ENCODE results near the gene CHRDL2.
"Not testable (repeated sequence)": the region's sequence is repeated elsewhere in the genome, so short reads cannot be mapped to it uniquely, and the experiment has no call there.

The CHRDL2 gene

GRCh38 chr11:74769055-74769707, 38.0 kb upstream of the CHRDL2 start:
- Histone ChIP-seq H3K79me2 (ENCODE audit: insufficient read depth, low read length) (peaks cover 67% of the 10 kb centered on the region), H3K27me3 (ENCODE audit: insufficient read depth, low read length, poor library complexity, severe bottlenecking) (no peaks in the 10 kb centered on the region), H3F3A (ENCODE audit: low read depth) (no peaks in the 10 kb centered on the region), H3K9ac (ENCODE audit: low read depth, low read length, poor library complexity, severe bottlenecking) (no peak overlapping the region), H3K9me3 (ENCODE audit: insufficient read depth, low read depth, low read length) (no peaks in the 10 kb centered on the region), H2AFZ (ENCODE audit: low read length) (no peak overlapping the region), H3K4me3 (ENCODE audit: low read length, poor library complexity, severe bottlenecking) (no peak overlapping the region), H3K4me1 (ENCODE audit: insufficient read depth, low read length, poor library complexity, severe bottlenecking) (no peaks in the 10 kb centered on the region), H4K20me1 (ENCODE audit: insufficient read depth, low read length, poor library complexity, severe bottlenecking) (peaks cover 20% of the 10 kb centered on the region), H3K36me3 (ENCODE audit: insufficient read depth, low read length) (no peaks in the 10 kb centered on the region), H3K4me2 (ENCODE audit: low read depth, low read length, poor library complexity, severe bottlenecking) (no peak overlapping the region), H3K9me2 (replicated peaks; ENCODE audit: low read depth, low read length) (no peaks in the 10 kb centered on the region)
- TF ChIP-seq CTCF (conservative IDR thresholded peaks at IDR 0.05; ENCODE audit: low read length) (no peak), EZH2phosphoT487 (IDR thresholded peaks at IDR 0.05; ENCODE audit: borderline replicate concordance) (no peak)

DNA sequence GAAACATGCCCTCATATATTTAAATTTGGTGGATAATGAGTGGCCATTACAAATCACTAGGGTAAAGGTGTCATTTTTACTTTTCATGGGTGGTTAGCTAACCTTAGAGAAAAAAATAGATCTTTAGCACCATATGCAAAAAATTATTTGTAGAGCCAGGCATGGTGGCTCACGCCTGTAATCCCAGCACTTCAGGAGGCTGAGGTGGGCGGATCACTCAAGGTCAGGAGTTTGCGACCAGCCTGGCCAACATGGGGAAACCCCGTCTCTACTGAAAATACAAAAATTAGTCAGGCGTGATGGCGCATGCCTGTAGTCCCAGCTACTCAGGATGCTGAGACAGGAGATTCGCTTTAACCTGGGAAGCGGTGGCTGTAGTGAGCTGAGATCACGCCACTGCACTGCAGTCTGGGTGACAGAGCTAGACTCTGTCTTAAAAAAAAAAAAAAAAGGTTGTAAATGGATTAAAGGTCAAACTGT, 37.0 kb upstream of the CHRDL2 start:
- not testable (repeated sequence) for H3K4me3 ChIP-seq (ENCODE audit: low read length, poor library complexity, severe bottlenecking); H3K4me2 ChIP-seq (ENCODE audit: low read depth, low read length, poor library complexity, severe bottlenecking); H3K9me2 ChIP-seq (replicated peaks; ENCODE audit: low read depth, low read length); H3K9ac ChIP-seq (ENCODE audit: low read depth, low read length, poor library complexity, severe bottlenecking); H3K36me3 ChIP-seq (ENCODE audit: insufficient read depth, low read length); H3K27me3 ChIP-seq (ENCODE audit: insufficient read depth, low read length, poor library complexity, severe bottlenecking); H3K4me1 ChIP-seq (ENCODE audit: insufficient read depth, low read length, poor library complexity, severe bottlenecking); H3K9me3 ChIP-seq (ENCODE audit: insufficient read depth, low read depth, low read length); H2AFZ ChIP-seq (ENCODE audit: low read length); H3F3A ChIP-seq (ENCODE audit: low read depth)
- Histone ChIP-seq H4K20me1 (ENCODE audit: insufficient read depth, low read length, poor library complexity, severe bottlenecking) (peaks cover 19% of the 10 kb centered on the region), H3K79me2 (ENCODE audit: insufficient read depth, low read length) (peaks cover 72% of the 10 kb centered on the region)

- peaks cover 67% of the 10 kb centered on the region for H3K79me2 ChIP-seq (ENCODE audit: insufficient read depth, low read length)
- TF ChIP-seq EZH2phosphoT487 (IDR thresholded peaks at IDR 0.05; ENCODE audit: borderline replicate concordance) = no peak
- TF ChIP-seq CTCF (conservative IDR thresholded peaks at IDR 0.05; ENCODE audit: low read length) = no peak
- no peak overlapping the region for H2AFZ ChIP-seq (ENCODE audit: low read length)
- H3K4me1 ChIP-seq (ENCODE audit: insufficient read depth, low read length, poor library complexity, severe bottlenecking) = peaks cover 3% of the 10 kb centered on the region
- peaks cover 15% of the 10 kb centered on the region for H4K20me1 ChIP-seq (ENCODE audit: insufficient read depth, low read length, poor library complexity, severe bottlenecking)
- no peaks in the 10 kb centered on the region for H3K36me3 ChIP-seq (ENCODE audit: insufficient read depth, low read length)
- H3K4me2 ChIP-seq (ENCODE audit: low read depth, low read length, poor library complexity, severe bottlenecking) = no peak overlapping the region
- no peak overlapping the region for H3K4me3 ChIP-seq (ENCODE audit: low read length, poor library complexity, severe bottlenecking)
- H3K9ac ChIP-seq (ENCODE audit: low read depth, low read length, poor library complexity, severe bottlenecking) = no peak overlapping the region
- H3K9me3 ChIP-seq (ENCODE audit: insufficient read depth, low read depth, low read length) = no peaks in the 10 kb centered on the region
- H3K9me2 ChIP-seq (replicated peaks; ENCODE audit: low read depth, low read length) = no peaks in the 10 kb centered on the region
- H3F3A ChIP-seq (ENCODE audit: low read depth) = no peaks in the 10 kb centered on the region
- no peaks in the 10 kb centered on the region for H3K27me3 ChIP-seq (ENCODE audit: insufficient read depth, low read length, poor library complexity, severe bottlenecking)
These were observed 35.7 kb upstream of the CHRDL2 start for GRCh38 chr11:74766905-74767304.

- TF ChIP-seq CTCF (conservative IDR thresholded peaks at IDR 0.05; ENCODE audit: low read length) (no peak), EZH2phosphoT487 (IDR thresholded peaks at IDR 0.05; ENCODE audit: borderline replicate concordance) (no peak)
- H3K79me2 ChIP-seq (ENCODE audit: insufficient read depth, low read length) = peaks cover 49% of the 10 kb centered on the region
These were observed 25.3 kb upstream of the CHRDL2 start for GRCh38 chr11:74756571-74756970.

More at GRCh38 chr11:74756571-74756970, 25.3 kb upstream of the CHRDL2 start:
- no peak overlapping the region for H3K9ac ChIP-seq (ENCODE audit: low read depth, low read length, poor library complexity, severe bottlenecking)
- H3K4me1 ChIP-seq (ENCODE audit: insufficient read depth, low read length, poor library complexity, severe bottlenecking) = peaks cover 26% of the 10 kb centered on the region
- H3K9me2 ChIP-seq (replicated peaks; ENCODE audit: low read depth, low read length) = no peaks in the 10 kb centered on the region
- H3K4me3 ChIP-seq (ENCODE audit: low read length, poor library complexity, severe bottlenecking) = no peak overlapping the region
- H3K36me3 ChIP-seq (ENCODE audit: insufficient read depth, low read length) = no peaks in the 10 kb centered on the region
- no peaks in the 10 kb centered on the region for H3K9me3 ChIP-seq (ENCODE audit: insufficient read depth, low read depth, low read length)
- no peaks in the 10 kb centered on the region for H3F3A ChIP-seq (ENCODE audit: low read depth)
- H4K20me1 ChIP-seq (ENCODE audit: insufficient read depth, low read length, poor library complexity, severe bottlenecking) = peaks cover 13% of the 10 kb centered on the region
- no peak overlapping the region for H2AFZ ChIP-seq (ENCODE audit: low read length)
- no peaks in the 10 kb centered on the region for H3K27me3 ChIP-seq (ENCODE audit: insufficient read depth, low read length, poor library complexity, severe bottlenecking)
- no peak overlapping the region for H3K4me2 ChIP-seq (ENCODE audit: low read depth, low read length, poor library complexity, severe bottlenecking)
